IPS-15b (cell line): ENCODE measurements around the gene B3GLCT.
A peak's percentile ranks its signal among the peaks of the same experiment; 100 is the strongest.

Experiments used
- H3K27me3 ChIP-seq: one replicate; pipeline ENCODE4 v1.6.1; 2013; ENCODE audit warnings: low read length; ENCODE audit not compliant: control insufficient read depth, insufficient read depth
- H3K36me3 ChIP-seq: one replicate; pipeline ENCODE4 v1.6.1; 2013; ENCODE audit warnings: low read length; ENCODE audit not compliant: control insufficient read depth, insufficient read depth
- H3K4me1 ChIP-seq: one replicate; pipeline ENCODE4 v1.6.1; 2013; ENCODE audit warnings: mild to moderate bottlenecking, low read length; ENCODE audit not compliant: control insufficient read depth, insufficient read depth
- H3K4me3 ChIP-seq: one replicate; pipeline ENCODE4 v1.5.1; 2013; ENCODE audit warnings: low read depth, low read length
- H3K9ac ChIP-seq: one replicate; pipeline ENCODE4 v1.6.1; 2013; ENCODE audit warnings: low read depth, mild to moderate bottlenecking, low read length
- H3K9me3 ChIP-seq: one replicate; pipeline ENCODE4 v1.6.1; 2013; ENCODE audit warnings: mild to moderate bottlenecking, low read length; ENCODE audit not compliant: control insufficient read depth, insufficient read depth

B3GLCT gene

DNA sequence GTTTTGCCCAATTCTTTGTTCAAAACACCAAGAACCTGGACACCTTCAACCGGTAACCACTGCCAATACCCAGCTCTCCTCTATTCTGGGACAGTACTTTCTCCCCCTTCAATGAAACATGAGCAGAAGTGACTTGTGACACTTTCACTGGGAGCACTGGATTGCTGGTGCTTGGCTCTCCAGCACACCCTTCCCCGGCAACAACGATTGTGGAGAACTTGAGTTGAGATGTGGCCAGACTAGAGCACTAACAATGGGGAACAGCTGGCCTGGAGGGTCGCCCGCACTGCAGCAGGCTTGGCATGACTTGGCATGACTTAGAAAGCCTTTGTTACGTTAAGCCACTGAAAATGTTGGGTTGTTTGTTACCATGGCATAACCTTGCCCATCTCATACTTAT is 7.5 kb upstream of the B3GLCT start:
- Histone ChIP-seq H3K9me3 (no peaks in the 10 kb centered on the region), H3K4me1 (no peaks in the 10 kb centered on the region), H3K36me3 (no peaks in the 10 kb centered on the region), H3K27me3 (no peaks in the 10 kb centered on the region), H3K4me3 (no peak overlapping the region), H3K9ac (no peak overlapping the region)

GRCh38 chr13:31195616-31196015 is 4.2 kb upstream of the B3GLCT start:
- no peak overlapping the region for H3K4me3 ChIP-seq
- no peaks in the 10 kb centered on the region for H3K9me3 ChIP-seq
- no peak overlapping the region for H3K9ac ChIP-seq
- H3K27me3 ChIP-seq: peaks cover 2% of the 10 kb centered on the region
- no peaks in the 10 kb centered on the region for H3K36me3 ChIP-seq
- H3K4me1 ChIP-seq: no peaks in the 10 kb centered on the region

- no peaks in the 10 kb centered on the region for H3K36me3 ChIP-seq
- peaks cover 9% of the 10 kb centered on the region for H3K27me3 ChIP-seq
- no peaks in the 10 kb centered on the region for H3K4me1 ChIP-seq
- no peak overlapping the region for H3K4me3 ChIP-seq
- no peaks in the 10 kb centered on the region for H3K9me3 ChIP-seq
- no peak overlapping the region for H3K9ac ChIP-seq
Measured at GRCh38 chr13:31196992-31197391, 2.8 kb upstream of the B3GLCT start.

DNA sequence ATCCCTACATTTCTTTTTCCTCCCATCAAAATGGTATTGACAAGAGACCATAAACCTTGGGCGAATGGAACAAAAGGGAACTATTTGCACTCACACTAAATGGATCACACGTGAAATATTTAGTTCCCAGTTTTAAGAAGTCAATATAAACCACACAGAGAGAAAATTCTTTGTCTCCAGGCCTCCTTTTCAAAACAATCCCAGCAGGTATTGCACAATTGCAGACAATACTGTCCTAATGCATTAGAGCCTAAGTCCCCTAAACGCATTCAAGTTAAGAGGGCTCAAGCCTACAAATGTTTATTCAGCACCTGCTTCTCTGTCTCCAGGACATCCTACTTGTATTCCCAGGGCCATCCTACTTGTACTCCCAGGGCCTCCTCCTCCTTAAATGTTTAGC is 1.3 kb upstream of the B3GLCT start:
- H3K9ac ChIP-seq: no peak overlapping the region
- H3K36me3 ChIP-seq: no peaks in the 10 kb centered on the region
- no peak overlapping the region for H3K4me3 ChIP-seq
- no peaks in the 10 kb centered on the region for H3K9me3 ChIP-seq
- peaks cover 9% of the 10 kb centered on the region for H3K27me3 ChIP-seq
- H3K4me1 ChIP-seq: no peaks in the 10 kb centered on the region

DNA sequence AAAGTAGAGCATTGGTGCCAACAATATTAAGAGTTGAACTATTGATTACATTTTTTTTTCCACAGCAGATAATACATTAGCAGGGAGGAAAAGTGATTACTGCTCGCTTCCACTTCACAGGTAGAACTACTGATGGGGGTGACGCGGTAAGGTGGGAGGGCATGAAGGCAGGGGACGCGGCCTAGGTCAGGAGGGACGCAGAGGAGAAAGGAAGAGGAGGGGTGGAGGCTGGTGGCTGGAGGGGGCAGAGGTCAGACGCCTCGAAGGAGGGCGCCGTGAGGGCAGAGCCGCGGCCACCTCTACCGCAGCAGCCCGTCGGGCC is 287 bp upstream of the B3GLCT start:
- H3K9ac ChIP-seq: no peak overlapping the region
- H3K4me3 ChIP-seq: peak overlapping the region; percentile 59
- H3K36me3 ChIP-seq: no peaks in the 10 kb centered on the region
- H3K4me1 ChIP-seq: no peaks in the 10 kb centered on the region
- no peaks in the 10 kb centered on the region for H3K9me3 ChIP-seq
- peaks cover 9% of the 10 kb centered on the region for H3K27me3 ChIP-seq

GRCh38 chr13:31200637-31200971 is 829 bp downstream of the B3GLCT start:
- no peaks in the 10 kb centered on the region for H3K9me3 ChIP-seq
- peaks cover 9% of the 10 kb centered on the region for H3K27me3 ChIP-seq
- no peaks in the 10 kb centered on the region for H3K4me1 ChIP-seq
- H3K36me3 ChIP-seq: no peaks in the 10 kb centered on the region
- no peak overlapping the region for H3K9ac ChIP-seq
- peak overlapping the region; percentile 52 for H3K4me3 ChIP-seq

DNA sequence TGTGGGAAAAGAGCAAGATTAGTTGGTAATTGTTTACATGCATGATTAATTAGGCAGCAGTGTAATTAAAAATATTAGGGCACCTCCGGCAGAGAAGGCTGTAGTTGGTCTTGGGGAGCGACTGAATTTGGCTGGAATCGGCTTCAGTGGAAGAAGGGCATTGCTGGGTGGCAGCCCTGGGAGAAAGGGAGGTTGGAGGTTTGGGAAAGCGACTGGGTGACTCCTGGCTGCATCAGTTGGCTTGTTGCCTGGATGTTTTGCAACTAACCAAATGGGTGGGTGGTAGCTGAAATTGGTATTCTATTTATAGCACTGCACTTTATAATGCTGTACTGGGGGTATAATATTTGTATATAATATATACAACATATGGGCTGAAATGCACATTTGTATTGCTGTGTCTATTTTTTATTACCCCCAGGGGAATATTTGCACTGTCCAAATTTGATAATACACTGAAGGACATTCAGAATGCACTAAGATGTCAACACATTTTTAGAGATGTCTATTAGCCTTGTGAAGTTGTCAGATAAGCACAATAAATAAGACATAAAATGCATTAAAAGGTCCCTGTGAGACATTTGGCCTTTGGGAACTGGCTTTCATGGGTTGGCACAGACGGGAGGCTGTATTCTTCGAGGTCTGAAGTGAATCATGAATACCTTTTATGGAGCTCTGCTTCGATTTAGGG is 1.7 kb downstream of the B3GLCT start:
- Histone ChIP-seq H3K9ac (no peak overlapping the region), H3K36me3 (no peaks in the 10 kb centered on the region), H3K9me3 (no peaks in the 10 kb centered on the region), H3K4me1 (no peaks in the 10 kb centered on the region), H3K27me3 (peaks cover 9% of the 10 kb centered on the region), H3K4me3 (peak overlapping the region; percentile 52)

DNA sequence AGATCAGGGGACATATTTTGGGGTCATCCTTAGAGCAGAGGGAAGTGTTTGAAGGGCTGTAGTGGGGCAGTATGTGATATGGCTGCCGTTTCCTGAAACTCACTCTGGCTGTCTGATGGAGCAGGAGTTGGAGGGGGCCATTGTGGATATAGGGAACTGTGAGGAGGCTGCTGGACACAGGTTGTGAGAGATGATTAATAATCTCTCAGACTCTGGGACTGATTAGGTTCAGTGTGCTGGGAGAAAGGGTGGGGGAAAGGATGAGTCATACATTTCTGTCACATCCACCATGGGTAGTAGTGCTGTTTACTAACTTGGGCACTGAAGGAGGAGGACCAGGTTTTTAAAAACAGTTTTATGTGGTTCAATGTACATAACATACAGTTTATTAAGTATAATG is 4.8 kb downstream of the B3GLCT start:
- H3K9me3 ChIP-seq: no peaks in the 10 kb centered on the region
- no peaks in the 10 kb centered on the region for H3K36me3 ChIP-seq
- H3K4me1 ChIP-seq: peaks cover 4% of the 10 kb centered on the region
- no peak overlapping the region for H3K9ac ChIP-seq
- H3K4me3 ChIP-seq: no peak overlapping the region
- H3K27me3 ChIP-seq: peaks cover 7% of the 10 kb centered on the region

- no peak overlapping the region for H3K4me3 ChIP-seq
- H3K27me3 ChIP-seq: no peaks in the 10 kb centered on the region
- H3K9ac ChIP-seq: no peak overlapping the region
- H3K4me1 ChIP-seq: peaks cover 4% of the 10 kb centered on the region
- no peaks in the 10 kb centered on the region for H3K36me3 ChIP-seq
- H3K9me3 ChIP-seq: no peaks in the 10 kb centered on the region
Measured at GRCh38 chr13:31207661-31208552, 8.1 kb downstream of the B3GLCT start.

GRCh38 chr13:31208559-31209122 is 8.9 kb downstream of the B3GLCT start:
- no peak overlapping the region for H3K4me3 ChIP-seq

DNA sequence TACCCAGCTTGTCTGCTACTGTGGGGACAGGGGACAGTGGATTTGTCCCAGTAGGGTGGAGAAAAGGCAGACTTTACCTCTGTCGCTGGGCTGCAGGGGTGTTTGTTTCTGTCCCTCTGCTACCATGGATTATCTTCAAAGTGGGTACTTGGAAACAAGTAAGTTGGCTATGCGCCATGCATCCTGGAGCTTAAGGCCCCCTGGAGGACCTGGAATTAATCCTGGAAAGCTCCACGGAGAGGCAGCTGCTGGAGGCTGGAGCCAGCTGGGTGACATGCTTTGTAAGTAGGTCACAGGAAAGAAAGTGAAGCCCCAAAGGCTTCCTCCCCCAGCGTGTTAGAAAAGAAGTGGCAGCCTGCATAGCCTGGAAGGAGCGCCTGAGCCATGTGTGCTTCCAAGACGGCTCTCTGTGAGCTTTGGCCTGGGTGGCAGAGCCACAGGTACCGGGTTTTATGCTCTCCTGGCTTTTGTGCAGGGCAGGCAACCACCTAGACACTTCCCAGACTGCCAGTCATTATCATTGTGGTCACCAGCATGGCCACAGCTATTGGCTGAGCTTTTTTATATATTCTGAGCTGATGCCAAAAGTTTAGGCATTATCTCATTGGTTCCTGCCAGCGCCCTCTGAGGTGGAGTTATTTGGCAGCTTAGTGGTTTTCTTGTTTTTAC is 9.5 kb downstream of the B3GLCT start:
- no peak overlapping the region for H3K9ac ChIP-seq
- no peaks in the 10 kb centered on the region for H3K9me3 ChIP-seq
- H3K36me3 ChIP-seq: no peaks in the 10 kb centered on the region
- H3K4me1 ChIP-seq: peaks cover 4% of the 10 kb centered on the region
- H3K27me3 ChIP-seq: no peaks in the 10 kb centered on the region
- no peak overlapping the region for H3K4me3 ChIP-seq

More at GRCh38 chr13:31208559-31209122, 8.9 kb downstream of the B3GLCT start:
- peaks cover 4% of the 10 kb centered on the region for H3K4me1 ChIP-seq
- H3K9me3 ChIP-seq: no peaks in the 10 kb centered on the region
- no peaks in the 10 kb centered on the region for H3K36me3 ChIP-seq
- H3K27me3 ChIP-seq: no peaks in the 10 kb centered on the region
- H3K9ac ChIP-seq: no peak overlapping the region
